AG10803 (cell line): Measurements from ENCODE around the gene MXRA8.

ENCODE experiments used
- DNase-seq: peaks from one replicate; pipeline ENCODE4 v3.0.0; 2010; ENCODE audit warnings: low read depth
- H3K4me3 ChIP-seq: 2 replicates; pipeline ENCODE4 v1.5.1; 2011; ENCODE audit warnings: mild to moderate bottlenecking, low read length, control low read depth
- TF ChIP-seq, protein P1 (sequence below): conservative IDR thresholded peaks from 2 replicates; pipeline ENCODE4 v1.5.1; 2011; ENCODE audit warnings: mild to moderate bottlenecking, low read length, control low read depth, inconsistent platforms

MXRA8 gene

GRCh38 chr1:1327291-1327690, 31.1 kb downstream of the MXRA8 start:
- TF ChIP-seq, protein P1, sequence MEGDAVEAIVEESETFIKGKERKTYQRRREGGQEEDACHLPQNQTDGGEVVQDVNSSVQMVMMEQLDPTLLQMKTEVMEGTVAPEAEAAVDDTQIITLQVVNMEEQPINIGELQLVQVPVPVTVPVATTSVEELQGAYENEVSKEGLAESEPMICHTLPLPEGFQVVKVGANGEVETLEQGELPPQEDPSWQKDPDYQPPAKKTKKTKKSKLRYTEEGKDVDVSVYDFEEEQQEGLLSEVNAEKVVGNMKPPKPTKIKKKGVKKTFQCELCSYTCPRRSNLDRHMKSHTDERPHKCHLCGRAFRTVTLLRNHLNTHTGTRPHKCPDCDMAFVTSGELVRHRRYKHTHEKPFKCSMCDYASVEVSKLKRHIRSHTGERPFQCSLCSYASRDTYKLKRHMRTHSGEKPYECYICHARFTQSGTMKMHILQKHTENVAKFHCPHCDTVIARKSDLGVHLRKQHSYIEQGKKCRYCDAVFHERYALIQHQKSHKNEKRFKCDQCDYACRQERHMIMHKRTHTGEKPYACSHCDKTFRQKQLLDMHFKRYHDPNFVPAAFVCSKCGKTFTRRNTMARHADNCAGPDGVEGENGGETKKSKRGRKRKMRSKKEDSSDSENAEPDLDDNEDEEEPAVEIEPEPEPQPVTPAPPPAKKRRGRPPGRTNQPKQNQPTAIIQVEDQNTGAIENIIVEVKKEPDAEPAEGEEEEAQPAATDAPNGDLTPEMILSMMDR, result no peak
- H3K4me3 ChIP-seq, result no peak overlapping the region
- no peak for DNase-seq

DNA sequence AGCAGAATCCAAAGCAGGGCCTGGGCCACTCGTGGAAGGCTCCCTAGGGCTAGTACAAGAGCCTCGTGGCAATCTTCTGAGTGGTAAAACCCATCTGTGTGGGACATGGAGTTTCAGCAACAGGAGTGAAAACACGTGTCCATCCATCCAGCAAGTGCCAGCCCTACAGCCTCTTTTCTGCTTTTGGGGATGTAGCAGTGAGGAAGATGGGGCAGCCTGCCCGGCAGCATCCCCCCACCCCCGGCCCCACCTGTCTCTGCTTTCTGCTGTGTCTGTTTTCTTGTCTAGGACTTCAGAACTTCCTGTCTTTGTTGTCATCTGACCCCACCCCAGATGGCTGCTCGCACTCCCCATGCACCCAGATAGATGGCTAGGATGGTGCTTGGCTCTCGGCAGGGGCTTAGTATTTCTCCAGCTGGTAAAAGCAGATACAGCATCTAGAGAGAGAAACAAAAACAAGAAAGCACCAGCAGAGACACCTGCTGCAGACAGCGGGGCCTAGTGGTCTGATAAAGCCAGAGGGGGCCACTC, 32.2 kb downstream of the MXRA8 start:
- TF ChIP-seq, protein P1, result no peak
- no peak overlapping the region; the same call in 1 of the 2 replicates for H3K4me3 ChIP-seq
- DNase-seq, result no peak

- no peak for DNase-seq
- peak overlapping the region; percentile 70 for H3K4me3 ChIP-seq
- TF ChIP-seq, protein P1, result no peak
Observed at GRCh38 chr1:1325288-1326074, 32.9 kb downstream of the MXRA8 start.

DNA sequence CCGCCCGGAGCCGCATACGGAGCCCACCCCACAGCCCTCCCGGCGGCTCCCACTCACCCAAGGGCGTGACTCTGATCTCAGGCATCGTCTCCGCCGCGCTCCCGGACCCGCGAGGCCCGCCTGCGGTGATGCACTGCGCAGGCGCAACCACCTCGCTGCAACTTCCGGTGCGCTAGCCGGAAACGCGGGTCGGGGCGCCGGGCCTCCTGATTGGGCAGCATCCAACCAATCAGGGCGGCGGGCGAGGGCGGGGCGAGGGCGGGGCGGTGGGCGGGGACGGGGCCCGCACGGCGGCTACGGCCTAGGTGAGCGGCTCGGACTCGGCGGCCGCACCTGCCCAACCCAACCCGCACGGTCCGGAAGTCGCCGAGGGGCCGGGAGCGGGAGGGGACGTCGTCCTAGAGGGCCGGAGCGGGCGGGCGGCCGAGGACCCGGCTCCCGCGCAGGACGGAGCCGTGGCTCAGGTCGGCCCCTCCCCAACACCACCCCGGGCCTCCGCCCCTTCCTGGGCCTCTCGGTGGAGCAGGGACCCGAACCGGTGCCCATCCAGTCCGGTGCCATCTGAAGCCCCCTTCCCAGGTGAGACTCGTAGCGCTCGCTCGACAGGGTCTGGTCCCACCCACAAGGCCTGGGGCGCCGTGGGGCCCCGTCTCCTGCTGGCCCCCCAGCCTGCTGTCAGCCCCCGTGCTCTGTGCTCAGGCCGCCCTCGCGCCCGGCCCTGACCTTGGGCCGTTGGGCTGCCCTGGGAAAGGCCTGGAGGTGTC, 33.6 kb downstream of the MXRA8 start, which contains the start of the genes CPTP and INTS11:
Gene CPTP (plus strand): TSS at position 279 of the 764 bp plus-strand sequence. CDS start 2,109 bp downstream, outside the sequence.
Gene INTS11 (minus strand): TSS at position 137 of the 764 bp plus-strand sequence. CDS start 52 bp downstream, at position 85.
- TF ChIP-seq, protein P1, result no peak
- peak within 1 kb of the TSS; percentile 72 for H3K4me3 ChIP-seq
- DNase-seq, result peak; percentile 85

- no peak for DNase-seq
- TF ChIP-seq, protein P1, result no peak
- peak overlapping the region; percentile 72 for H3K4me3 ChIP-seq
Observed at GRCh38 chr1:1324084-1324523, 34.3 kb downstream of the MXRA8 start.

GRCh38 chr1:1322952-1323351, 35.4 kb downstream of the MXRA8 start:
- TF ChIP-seq, protein P1, result no peak
- peak overlapping the region; percentile 0; the same call in 1 of the 2 replicates for H3K4me3 ChIP-seq
- no peak for DNase-seq
